Lung (tissue), 12 donors: ENCODE data around the gene MADD. TPM values are rescaled to one million over a fixed set of nuclear protein-coding genes. Genes with fewer than 3 reads are reported as not detected.

Experiments
- ATAC-seq: fragments of 200-7000 bp; cut with Tn5 transposase; one replicate; pipeline ENCODE4 v1.9.1; 2020; ENCODE audit warnings: moderate number of reproducible peaks; ENCODE audit not compliant: insufficient read depth, low FRiP score
- DNase-seq, 3 donors: peaks; one replicate each; pipeline ENCODE4 v3.0.0-alpha.2; 2013 to 2017
- H3K27ac ChIP-seq, 2 donors: one replicate each; pipeline ENCODE4 v1.5.1; 2013; ENCODE audit warnings: mild to moderate bottlenecking in 2 of 2, moderate library complexity in 2 of 2, control low read depth in 1 of 2, inconsistent platforms in 1 of 2, low read depth in 1 of 2, low read length in 1 of 2
- H3K27me3 ChIP-seq, 3 donors: one replicate each; pipeline ENCODE4 v1.5.1; 2013; ENCODE audit warnings: low read length in 2 of 3; ENCODE audit not compliant: control insufficient read depth in 3 of 3, insufficient read depth in 3 of 3
- H3K36me3 ChIP-seq, 4 donors: one replicate each; pipeline ENCODE4 v1.5.1; 2013; ENCODE audit warnings: low read length in 4 of 4, mild to moderate bottlenecking in 1 of 4, moderate library complexity in 1 of 4; ENCODE audit not compliant: control insufficient read depth in 4 of 4, insufficient read depth in 4 of 4
- H3K4me1 ChIP-seq, 5 donors: one replicate each; pipeline ENCODE4 v1.5.1; 2013; ENCODE audit warnings: low read length in 5 of 5, mild to moderate bottlenecking in 2 of 5, moderate library complexity in 1 of 5; ENCODE audit not compliant: control insufficient read depth in 5 of 5, insufficient read depth in 5 of 5
- H3K4me3 ChIP-seq: one replicate; pipeline ENCODE4 v1.5.1; 2013; ENCODE audit warnings: mild to moderate bottlenecking, control low read depth, moderate library complexity
- H3K9ac ChIP-seq, 2 donors: one replicate each; pipeline ENCODE4 v1.5.1; 2013; ENCODE audit warnings: low read length in 2 of 2, control low read depth in 1 of 2; ENCODE audit not compliant: insufficient read depth in 1 of 2
- H3K9me3 ChIP-seq, 4 donors: one replicate each; pipeline ENCODE4 v1.5.1; 2013; ENCODE audit warnings: low read length in 3 of 4, mild to moderate bottlenecking in 1 of 4, moderate library complexity in 1 of 4; ENCODE audit not compliant: control insufficient read depth in 4 of 4, insufficient read depth in 3 of 4
- WGBS, 2 donors: extraction: QIAGEN DNeasy Blood & Tissue Kit; methylation state at CpG; one replicate each; pipeline ENCODE4 v1.1.7; 2013; 5-methylcytosine and 5-hydroxymethylcytosine counted together
- polyA plus RNA-seq, 2 donors: library from polyadenylated mRNA; stranded (reverse); fragments of 200-250 nt; gene quantifications; one replicate each; pipeline ENCODE4 v1.2.1, GENCODE V29; 2013
- total RNA-seq, 2 donors: library from RNA; depleted of rRNA in 1 of 2; stranded (reverse); fragments of >200 nt in 1 of 2; gene quantifications; one replicate each; pipeline ENCODE4 v1.2.1, GENCODE V29; 2014 to 2021
- TF ChIP-seq, protein P1 (sequence below): IDR thresholded peaks from 2 replicates; pipeline ENCODE4 v1.5.1; 2012; ENCODE audit warnings: mild to moderate bottlenecking; ENCODE audit errors: control extremely low read depth, extremely low read depth
- donor health status: control.
- donor health status: control.
- donor health status: Bipolar disorder and iron deficiency.
- donor health status: healthy.
- donor health status: DM: yes; HTN: yes; CAD: no.

Gene MADD
- total and polyA plus RNA-seq, 4 donors = 15.9 to 56.8 (median 37.1) TPM

DNA sequence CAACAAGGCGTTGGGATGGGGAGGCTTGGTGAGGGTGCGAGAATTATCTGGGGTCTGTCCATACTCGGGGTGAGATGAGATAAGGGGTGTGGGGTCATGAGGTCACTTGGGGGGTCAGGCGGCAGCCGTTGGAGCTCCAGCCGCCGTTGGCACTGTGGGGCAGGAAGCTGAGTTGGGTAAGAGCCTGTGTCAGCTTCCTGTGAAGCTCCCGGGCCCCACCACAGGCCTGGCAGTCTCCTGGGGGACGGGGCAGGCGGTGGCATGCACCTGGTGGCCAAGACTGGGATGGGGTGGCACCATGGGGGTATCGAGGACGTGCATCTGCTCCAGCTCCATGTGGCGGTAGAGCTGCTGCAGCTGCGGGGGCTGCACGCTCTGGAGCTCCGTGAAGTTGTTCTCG is 89.7 kb downstream of the MADD start:
- WGBS, 2 donors = 38 to 52% methylated on average over 17 of the region's 17 CpGs
- H3K9me3 ChIP-seq = no peaks in the 10 kb centered on the region
- TF ChIP-seq, protein P1, sequence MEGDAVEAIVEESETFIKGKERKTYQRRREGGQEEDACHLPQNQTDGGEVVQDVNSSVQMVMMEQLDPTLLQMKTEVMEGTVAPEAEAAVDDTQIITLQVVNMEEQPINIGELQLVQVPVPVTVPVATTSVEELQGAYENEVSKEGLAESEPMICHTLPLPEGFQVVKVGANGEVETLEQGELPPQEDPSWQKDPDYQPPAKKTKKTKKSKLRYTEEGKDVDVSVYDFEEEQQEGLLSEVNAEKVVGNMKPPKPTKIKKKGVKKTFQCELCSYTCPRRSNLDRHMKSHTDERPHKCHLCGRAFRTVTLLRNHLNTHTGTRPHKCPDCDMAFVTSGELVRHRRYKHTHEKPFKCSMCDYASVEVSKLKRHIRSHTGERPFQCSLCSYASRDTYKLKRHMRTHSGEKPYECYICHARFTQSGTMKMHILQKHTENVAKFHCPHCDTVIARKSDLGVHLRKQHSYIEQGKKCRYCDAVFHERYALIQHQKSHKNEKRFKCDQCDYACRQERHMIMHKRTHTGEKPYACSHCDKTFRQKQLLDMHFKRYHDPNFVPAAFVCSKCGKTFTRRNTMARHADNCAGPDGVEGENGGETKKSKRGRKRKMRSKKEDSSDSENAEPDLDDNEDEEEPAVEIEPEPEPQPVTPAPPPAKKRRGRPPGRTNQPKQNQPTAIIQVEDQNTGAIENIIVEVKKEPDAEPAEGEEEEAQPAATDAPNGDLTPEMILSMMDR = no peak
- H3K4me1 ChIP-seq = peaks cover 0 to 8% (median 0%) of the 10 kb centered on the region in 5 donors
- no peak overlapping the region for H3K4me3 ChIP-seq
- DNase-seq (no peak), ATAC-seq (no peak)
- peaks cover 0 to 5% (median 2%) of the 10 kb centered on the region in 4 donors for H3K36me3 ChIP-seq
- H3K27me3 ChIP-seq = no peaks in the 10 kb centered on the region
- no peak overlapping the region for H3K9ac ChIP-seq
- H3K27ac ChIP-seq = peak overlapping the region in 1 of 2 donors; percentile 59

- no peak for DNase-seq
- TF ChIP-seq, protein P1 = no peak
- Histone ChIP-seq H3K4me1 (peaks cover 0 to 6% (median 0%) of the 10 kb centered on the region in 5 donors), H3K9ac (no peak overlapping the region), H3K4me3 (no peak overlapping the region), H3K9me3 (no peaks in the 10 kb centered on the region), H3K36me3 (peaks cover 0 to 5% (median 2%) of the 10 kb centered on the region in 4 donors), H3K27ac (no peak overlapping the region), H3K27me3 (no peaks in the 10 kb centered on the region)
- no peak for ATAC-seq
- 87 to 88% methylated on average over 15 of the region's 15 CpGs for WGBS, 2 donors
These were observed 90.4 kb downstream of the MADD start for GRCh38 chr11:47360341-47360740.

DNA sequence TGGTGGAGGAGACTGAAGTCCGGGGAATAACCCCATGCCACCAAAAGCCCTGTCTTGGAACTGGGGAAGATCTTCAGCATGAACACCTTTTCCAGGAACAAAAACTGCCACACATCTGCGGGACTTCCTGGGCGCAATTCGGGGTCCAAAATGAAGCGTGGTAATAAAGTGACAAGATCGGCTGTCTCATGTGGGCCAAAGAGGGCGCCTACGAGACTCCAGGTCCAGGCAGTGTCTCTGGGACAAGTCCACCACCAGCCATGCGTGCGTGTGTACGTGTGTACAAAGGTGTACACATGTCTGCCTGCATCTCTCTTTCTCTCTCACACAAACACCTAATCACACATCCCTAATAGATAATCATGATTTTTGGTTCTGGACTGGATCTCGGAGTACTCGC is 91.5 kb downstream of the MADD start:
- TF ChIP-seq, protein P1 = no peak
- Histone ChIP-seq H3K36me3 (peaks cover 0 to 5% (median 2%) of the 10 kb centered on the region in 4 donors), H3K9me3 (no peaks in the 10 kb centered on the region), H3K9ac (no peak overlapping the region), H3K4me3 (no peak overlapping the region), H3K27me3 (no peaks in the 10 kb centered on the region), H3K27ac (peak overlapping the region; percentile 1 to 34), H3K4me1 (no peaks in the 10 kb centered on the region)
- WGBS, 2 donors = 77 to 81% methylated on average over 13 of the region's 13 CpGs
- no peak for DNase-seq
- ATAC-seq = no peak

DNA sequence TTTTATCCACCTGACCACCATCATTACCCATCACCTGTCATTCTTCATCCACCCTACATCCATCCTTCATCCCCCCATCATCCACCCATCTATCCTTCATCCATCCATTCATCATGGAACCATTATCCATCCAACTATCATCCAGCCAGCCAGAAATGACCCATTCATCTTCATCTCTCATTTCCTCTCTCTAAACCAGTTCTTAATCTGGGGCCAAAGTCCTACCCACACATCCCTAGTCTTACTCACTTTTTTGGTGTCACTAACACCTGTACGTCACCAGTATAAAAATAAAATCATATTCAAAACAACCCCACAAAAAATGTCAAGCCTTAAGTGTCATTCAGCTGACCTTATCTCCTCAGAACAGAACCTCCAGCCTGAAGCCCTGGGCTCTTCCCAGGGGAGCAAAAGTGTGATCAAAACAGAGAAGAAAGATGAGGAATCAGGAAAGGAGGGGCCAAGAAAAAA is 96.1 kb downstream of the MADD start:
- H3K9ac ChIP-seq = no peak overlapping the region
- H3K4me1 ChIP-seq = no peaks in the 10 kb centered on the region
- H3K4me3 ChIP-seq = no peak overlapping the region
- no peak for ATAC-seq
- H3K36me3 ChIP-seq = no peaks in the 10 kb centered on the region
- no peak overlapping the region for H3K27ac ChIP-seq
- no peaks in the 10 kb centered on the region for H3K9me3 ChIP-seq
- no peak for DNase-seq
- WGBS, 2 donors = 73 to 88% methylated on average over 1 of the region's 1 CpG
- TF ChIP-seq, protein P1 = no peak
- peaks cover 0 to 4% (median 0%) of the 10 kb centered on the region in 3 donors for H3K27me3 ChIP-seq
